ENCODE measurements around the gene SIT1.
A peak's percentile ranks its signal among the peaks of the same experiment; 100 is the strongest.
"Not testable (repeated sequence)": the region's sequence is repeated elsewhere in the genome, so short reads cannot be mapped to it uniquely, and the experiment has no call there.

SIT1 gene

GRCh38 chr9:35635730-35636129 lies 15.0 kb downstream of the SIT1 start:
- DNase-seq = no peak

DNA sequence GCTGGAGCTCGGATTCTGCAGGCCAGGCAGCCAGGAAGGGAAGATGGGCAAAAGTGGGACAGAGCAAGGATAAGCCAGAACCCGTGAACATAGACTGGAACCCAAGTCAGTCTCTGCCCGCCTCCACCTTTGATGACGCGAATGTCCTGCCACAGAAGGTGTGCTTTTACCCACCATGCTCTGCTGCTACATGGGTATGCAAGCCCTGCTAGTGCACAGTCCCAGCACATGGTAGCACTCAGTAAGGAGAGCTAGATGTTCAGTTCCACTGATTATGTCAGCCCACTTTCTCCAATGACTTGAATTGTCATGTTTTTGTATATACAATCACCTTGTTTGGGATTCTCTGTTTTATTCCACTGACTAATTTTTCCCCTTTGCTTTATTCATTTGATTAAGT lies 21.1 kb downstream of the SIT1 start:
- DNase-seq = no peak

- no peak for DNase-seq
Measured at GRCh38 chr9:35628389-35628991, 22.2 kb downstream of the SIT1 start.

GRCh38 chr9:35627575-35627974 lies 23.2 kb downstream of the SIT1 start:
- no peak for DNase-seq

GRCh38 chr9:35619800-35620158 lies 31.0 kb downstream of the SIT1 start:
- no peak for DNase-seq

DNA sequence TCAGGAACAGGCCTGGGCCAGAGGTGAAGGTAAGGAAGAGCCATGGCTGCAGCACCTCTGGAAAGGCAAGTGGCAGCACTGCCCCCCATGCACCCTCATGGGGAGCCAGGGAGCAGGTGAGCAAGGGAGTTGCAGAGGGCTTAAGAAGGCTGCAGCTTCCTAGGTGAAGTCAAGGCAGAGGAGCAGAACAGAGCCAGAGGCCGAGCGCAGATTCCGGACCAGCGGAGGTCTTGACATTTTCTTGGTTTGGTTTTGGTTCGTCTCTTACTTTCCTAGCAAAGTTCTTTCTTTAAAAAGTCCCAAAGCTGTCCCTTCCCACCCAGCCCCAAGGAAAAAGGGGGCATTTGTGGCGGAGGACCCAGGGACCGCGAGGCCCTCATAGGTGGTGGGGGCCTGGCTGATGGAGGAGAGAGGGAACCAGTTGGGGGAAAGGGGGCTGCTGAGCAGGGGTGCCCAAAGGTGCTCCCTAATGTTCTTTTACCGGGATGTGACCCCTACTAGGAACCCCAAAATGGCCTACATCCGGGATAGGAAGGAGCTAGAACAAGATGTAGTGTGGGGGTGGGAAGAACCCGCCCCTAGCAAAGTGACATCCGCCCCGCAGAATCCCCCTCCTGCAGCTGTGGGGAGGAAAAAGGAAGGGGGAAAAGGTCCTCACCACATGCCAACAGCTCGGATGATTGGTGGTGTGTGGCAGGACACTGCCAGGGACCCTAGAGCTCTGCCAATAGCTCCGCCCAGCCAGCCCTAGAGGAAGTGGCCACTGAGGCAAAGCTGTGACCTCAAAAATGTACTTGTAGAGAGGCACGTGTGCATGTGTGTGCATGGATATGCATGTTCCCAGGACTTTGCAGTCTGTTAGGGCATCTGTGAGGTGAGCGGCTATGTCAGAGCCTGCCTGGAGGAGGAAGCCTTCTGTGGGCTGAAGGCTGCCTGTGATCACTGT lies 31.6 kb downstream of the SIT1 start:
- DNase-seq = no peak

DNA sequence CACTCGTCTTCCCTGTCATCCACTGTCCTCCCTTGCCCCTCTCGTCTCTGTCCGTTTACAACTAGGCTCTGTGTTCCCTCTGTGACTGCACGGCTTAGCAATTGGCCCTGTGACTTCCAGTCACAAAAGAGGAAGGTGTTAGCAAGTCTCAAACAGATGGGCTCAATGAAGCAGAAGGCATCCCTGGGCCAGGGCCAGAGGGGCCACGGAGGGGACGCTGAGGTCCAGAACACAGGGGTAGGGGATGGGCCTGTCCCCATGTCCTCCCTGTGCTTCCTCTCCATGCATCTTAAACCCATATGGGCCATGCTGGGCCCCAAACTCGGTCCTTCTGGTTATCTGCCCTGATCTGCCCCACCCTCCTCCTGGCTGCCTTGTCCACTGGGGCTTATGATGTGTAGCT lies 32.4 kb downstream of the SIT1 start, which contains the start of gene CD72:
Gene CD72 (minus strand): TSS at position 89 of the 403 bp plus-strand sequence. CDS start 110 bp downstream, outside the sequence.
- no peak for DNase-seq

GRCh38 chr9:35617548-35617947 lies 33.2 kb downstream of the SIT1 start:
- no peak for DNase-seq

GRCh38 chr9:35616681-35617459 lies 33.9 kb downstream of the SIT1 start:
- DNase-seq = no peak

- DNase-seq = no peak
Measured at GRCh38 chr9:35615981-35616680, 34.6 kb downstream of the SIT1 start.

DNA sequence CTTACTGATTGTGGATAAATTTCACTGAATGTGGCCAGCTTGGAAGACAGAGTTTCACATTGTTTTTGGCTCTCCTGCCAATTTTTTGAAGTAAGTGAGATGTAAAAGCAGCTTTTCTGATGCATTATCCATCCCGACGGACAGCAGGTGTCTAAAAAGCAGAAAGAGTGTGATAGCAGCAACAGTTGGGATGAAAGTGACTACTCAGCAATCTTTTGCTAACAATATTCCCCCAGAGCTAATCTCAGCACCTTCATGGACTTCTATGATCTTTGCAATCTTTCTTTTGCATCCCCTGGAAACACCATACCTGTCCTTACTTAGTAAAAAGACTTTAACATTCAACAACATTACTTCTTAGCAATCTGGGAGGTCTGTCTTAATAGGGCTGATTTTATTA lies 37.9 kb downstream of the SIT1 start:
- DNase-seq = no peak

GRCh38 chr9:35612066-35612465 lies 38.7 kb downstream of the SIT1 start:
- DNase-seq = not testable (repeated sequence)

- no peak for DNase-seq
Measured at GRCh38 chr9:35611230-35611797, 39.4 kb downstream of the SIT1 start.

- DNase-seq = no peak
Measured at GRCh38 chr9:35609820-35610163, 40.9 kb downstream of the SIT1 start.

DNA sequence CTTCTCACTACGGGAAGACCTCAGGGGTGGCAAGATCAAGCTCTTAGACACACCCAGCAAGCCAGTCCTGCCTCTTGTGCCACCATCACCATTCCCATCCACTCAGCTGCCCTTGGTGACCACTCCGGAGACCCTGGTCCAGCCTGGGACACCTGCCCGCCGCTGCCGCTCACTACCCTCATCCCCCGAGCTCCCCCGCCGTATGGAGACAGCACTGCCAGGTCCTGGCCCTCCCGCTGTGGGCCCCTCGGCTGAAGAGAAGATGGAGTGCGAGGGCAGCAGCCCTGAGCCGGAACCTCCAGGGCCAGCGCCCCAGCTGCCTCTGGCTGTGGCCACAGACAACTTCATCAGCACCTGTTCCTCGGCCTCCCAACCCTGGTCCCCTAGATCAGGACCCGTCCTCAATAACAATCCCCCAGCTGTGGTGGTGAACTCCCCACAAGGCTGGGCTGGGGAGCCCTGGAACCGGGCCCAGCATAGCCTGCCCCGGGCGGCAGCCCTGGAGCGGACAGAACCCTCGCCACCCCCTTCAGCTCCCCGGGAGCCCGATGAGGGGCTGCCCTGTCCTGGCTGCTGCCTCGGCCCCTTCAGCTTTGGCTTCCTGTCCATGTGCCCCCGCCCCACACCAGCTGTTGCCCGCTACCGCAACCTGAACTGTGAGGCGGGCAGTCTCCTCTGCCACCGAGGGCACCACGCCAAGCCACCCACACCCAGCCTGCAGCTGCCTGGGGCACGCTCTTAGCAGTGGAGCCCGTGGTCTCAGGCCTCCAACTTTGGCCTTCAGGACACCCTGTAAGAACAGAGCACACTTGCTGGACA lies 41.5 kb downstream of the SIT1 start:
- no peak for DNase-seq

- DNase-seq = no peak
Measured at GRCh38 chr9:35608221-35608620, 42.5 kb downstream of the SIT1 start.

- DNase-seq = no peak
Measured at GRCh38 chr9:35606726-35607125, 44.0 kb downstream of the SIT1 start.

DNA sequence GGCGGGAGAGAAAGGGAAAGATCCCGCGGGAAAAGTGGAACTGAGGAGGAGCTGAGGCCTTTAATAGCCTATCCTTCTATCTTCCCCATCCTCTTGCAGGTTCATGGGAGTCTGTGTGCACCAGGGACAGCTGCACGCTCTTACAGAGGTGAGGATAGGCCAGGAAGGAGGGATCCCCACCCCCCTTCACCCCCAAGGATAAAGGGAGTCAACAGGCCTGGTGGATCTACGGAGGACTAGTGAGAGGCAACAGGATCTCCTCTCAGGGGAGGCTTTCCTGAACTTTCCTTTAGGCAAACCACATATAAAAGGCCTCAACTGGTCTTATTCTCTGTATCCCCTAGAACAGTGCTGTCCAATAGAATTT lies 44.6 kb downstream of the SIT1 start:
- no peak for DNase-seq

DNA sequence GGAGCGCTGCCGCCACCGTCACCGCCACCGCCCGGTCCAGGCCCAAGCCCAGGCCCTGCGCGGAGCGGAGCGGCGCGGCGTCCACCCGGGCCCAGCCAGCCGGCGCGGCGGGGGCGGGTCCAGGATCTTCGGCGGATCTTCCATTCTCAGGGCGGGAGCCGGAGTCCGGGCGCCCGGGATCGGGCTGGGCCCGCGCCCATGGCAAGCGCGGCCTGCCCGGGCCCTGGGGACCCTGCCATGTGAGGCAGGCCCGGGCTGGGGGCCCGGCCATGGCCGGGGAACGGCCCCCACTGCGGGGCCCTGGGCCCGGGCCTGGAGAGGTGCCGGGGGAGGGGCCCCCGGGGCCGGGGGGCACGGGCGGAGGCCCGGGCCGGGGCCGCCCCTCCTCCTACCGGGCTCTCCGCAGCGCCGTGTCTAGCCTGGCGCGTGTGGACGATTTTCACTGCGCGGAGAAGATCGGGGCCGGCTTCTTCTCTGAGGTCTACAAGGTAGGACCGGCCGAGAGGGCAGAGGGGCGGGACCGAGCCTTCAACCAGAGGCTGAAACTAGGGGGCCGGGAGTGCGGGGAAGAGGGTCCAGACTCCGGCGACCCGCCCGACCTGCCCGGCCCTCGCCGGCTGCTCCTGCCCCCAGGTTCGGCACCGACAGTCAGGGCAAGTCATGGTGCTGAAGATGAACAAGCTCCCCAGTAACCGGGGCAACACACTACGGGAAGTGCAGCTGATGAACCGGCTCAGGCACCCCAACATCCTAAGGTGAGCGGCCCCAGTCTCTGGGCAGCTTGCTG lies 45.2 kb downstream of the SIT1 start:
- peak; percentile 23 for DNase-seq

GRCh38 chr9:35604578-35605350 lies 46.0 kb downstream of the SIT1 start, which contains the start of gene TESK1:
Gene TESK1 (plus strand): TSS chr9:35605262. CDS start chr9:35605620, 358 bp downstream.
- DNase-seq = peak; percentile 38
